Measurements from ENCODE around the gene REG4. TPM values are rescaled to one million over a fixed set of nuclear protein-coding genes. Genes with fewer than 3 reads are reported as not detected.
"Not testable (repeated sequence)": the region's sequence is repeated elsewhere in the genome, so short reads cannot be mapped to it uniquely, and the experiment has no call there.

Gene REG4
- total RNA-seq, 2 donors from 2014 or later, result not detected

DNA sequence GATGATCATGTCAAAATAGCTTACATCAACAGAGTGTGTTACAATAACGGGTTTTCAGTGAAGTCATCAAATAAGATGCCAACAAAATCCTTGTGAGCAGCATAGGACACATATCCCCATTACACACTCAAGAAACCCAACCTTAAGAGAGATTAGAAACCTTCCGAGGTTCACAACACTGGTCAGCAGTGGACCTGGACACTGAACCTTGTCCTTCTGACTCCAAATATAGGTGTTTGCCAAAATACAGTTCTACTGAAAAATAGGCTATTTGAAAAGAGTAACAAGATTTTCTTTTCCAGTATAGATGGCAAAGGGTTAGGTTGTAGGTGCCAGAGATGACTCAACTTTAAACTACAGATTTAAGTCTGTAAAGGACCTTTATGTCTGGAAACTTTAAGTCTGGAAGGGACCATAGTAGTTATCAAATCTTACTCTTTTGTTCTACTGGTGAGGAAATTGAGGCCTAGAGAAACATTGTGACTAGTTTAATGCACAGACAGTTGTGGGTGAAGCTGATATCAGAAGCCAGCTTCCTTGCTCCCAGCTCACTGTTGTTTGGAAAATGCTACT, 811 bp upstream of the REG4 start:
- intact Hi-C loops (cut with DNase I), result no loop called here
- no peak for DNase-seq (ENCODE audit: low spot score)

DNA sequence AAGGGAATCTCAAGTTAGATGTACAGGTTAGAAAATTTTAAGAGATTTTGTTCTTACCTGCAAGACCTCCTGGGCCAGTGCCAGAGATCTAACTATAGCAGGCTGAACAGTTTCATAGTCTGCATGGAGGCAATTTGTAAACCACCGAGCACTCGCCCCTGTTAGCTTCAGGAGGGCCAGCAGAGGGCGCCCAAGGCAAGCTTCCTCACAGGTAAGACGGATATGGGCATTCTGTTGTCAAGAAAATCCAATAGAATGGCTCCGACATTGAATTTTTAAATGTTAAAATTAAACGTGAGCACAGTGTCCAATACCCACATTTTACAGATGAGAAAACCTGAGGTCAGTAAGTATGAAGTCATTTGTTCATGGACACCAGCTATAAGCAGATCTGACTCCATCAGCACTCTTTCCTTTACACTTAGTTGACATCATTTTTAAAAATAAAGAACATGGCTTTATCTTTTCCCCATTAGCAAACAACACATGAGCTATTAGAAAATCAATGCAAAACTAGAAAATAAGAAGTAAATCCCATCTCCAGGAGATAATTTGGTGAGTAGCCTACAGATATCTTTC, 2.2 kb downstream of the REG4 start:
- intact Hi-C loops (cut with DNase I), result no loop called here
- peak; percentile 87 for DNase-seq (ENCODE audit: low spot score)

DNA sequence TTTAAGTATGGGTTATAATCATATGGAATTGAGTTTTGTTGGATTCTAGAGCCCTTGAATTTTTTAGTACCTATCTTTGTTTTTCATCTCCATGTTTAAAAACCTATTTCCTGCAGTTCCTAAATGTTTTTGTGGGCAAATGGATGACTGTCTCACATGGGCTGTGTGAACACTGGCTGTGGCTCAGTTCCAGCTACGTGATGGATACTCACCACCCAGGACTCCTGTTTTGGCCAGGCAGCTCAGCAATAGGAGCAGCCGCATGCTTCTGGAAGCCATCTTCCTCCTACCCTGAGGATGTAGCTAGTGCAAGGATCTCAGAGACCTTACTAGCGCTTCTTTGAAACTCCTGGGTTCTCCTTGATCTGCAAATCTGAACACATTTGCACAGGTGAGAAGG, 2.8 kb downstream of the REG4 start:
- intact Hi-C loops (cut with DNase I), result no loop called here
- no peak for DNase-seq (ENCODE audit: low spot score)

DNA sequence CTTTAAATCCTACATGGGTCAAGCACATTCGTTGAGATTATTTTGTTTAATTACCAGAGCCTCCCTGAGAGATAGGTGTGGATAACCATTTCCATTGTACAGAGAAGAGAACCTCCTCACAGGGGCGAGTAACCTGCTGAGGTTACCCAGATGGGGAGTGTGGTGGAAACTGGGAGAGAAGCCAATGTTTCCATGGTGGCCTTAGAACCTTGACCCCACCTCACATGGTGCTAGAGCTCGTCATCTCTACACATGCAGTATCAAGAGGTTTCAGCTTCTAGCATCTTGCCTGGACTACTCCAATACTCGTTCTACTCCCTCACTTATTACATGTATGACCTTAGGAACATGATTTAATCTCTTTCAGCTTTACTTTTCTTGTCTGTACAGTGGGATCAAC, 4.8 kb downstream of the REG4 start:
- intact Hi-C loops (cut with DNase I), result no loop called here
- DNase-seq (ENCODE audit: low spot score), result no peak

DNA sequence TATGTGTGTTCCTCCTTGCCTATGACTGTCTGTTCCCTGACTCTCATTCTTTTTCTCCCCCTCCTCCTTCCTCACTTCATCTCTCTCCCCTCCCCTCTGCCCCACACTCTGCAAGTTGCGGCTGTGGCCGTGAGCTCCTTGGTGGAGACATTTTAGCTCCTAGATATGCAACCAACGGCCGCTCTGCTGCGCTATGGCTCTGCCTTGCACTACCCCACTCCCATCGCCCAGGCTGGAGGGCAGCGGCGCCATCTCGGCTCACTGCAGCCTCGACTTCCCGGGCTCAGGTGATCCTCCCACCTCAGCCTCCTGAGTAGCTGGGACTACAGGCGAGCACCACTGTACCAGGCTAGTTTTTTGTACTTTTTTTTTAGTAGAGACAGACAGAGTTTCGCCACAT, 5.5 kb downstream of the REG4 start:
- intact Hi-C loops (cut with DNase I), result no loop called here
- DNase-seq (ENCODE audit: low spot score), result no peak

DNA sequence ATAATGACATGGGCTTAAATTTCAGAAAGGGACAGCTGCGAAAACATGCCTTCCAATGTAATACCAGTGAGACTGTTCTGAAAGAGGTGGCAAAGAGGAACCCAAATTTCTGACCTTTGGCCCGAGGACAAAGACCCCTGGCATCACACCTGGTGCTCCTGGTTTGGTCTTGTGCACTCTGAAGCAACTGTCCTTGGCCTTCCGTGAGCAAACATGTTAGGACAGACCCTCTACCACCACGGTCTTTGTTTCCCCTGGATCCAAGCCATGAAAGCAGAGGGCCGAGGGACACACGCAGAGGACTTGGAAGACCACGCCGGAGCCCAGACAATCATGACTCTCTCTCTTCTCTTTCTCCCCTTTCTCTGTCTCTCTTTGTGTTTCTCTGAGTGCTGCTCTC, 6.0 kb downstream of the REG4 start:
- intact Hi-C loops (cut with DNase I), result no loop called here
- no peak for DNase-seq (ENCODE audit: low spot score)

DNA sequence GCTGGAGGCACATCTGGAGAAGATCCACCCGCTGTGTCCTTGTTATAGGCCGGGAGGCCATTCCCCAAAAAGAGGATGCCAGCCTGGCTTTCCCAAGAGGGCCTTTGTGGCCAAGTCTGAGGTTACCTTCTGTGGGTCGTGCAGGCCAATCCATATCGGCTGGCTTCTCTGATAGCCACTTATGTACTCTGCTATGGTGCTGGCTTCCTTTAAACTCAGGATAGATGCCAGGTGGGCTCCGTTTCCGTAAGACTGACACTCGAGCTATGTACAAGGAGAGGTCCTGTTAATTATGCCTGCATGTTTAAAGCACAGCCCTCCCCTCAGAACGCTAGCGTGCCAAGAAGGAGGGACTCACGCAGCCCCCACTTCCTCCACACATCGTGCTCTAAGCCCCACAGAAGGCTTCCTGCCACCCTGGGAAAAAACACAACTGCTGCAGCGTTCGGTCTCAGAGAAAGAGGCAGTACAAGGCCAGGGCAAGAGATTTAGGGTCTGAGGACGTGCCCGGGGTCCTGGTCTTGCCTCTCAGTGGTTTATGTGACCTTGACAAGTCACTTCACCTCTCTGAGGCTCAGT, 11.6 kb downstream of the REG4 start:
- intact Hi-C loops (cut with DNase I), result no loop called here
- DNase-seq (ENCODE audit: low spot score), result no peak

DNA sequence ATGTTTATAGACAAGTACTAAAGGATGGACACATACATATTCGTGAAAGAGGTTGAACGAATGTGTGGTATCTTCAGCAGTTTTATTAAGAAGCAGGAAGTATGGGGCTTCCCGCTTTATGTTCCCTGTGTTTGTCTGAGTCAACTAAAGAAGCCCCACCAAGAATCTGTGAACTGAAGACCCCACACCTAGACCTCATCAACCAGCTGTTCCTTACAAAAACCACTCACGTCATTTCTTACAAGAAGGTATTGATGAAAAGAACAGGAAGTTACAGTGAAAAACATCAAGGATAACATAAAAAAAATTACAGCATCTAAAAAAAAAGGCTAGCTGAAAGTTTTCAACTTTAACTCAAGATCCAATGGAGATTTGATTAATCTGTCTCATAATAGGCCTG, 12.3 kb downstream of the REG4 start:
- intact Hi-C loops (cut with DNase I), result no loop called here
- DNase-seq (ENCODE audit: low spot score), result no peak

DNA sequence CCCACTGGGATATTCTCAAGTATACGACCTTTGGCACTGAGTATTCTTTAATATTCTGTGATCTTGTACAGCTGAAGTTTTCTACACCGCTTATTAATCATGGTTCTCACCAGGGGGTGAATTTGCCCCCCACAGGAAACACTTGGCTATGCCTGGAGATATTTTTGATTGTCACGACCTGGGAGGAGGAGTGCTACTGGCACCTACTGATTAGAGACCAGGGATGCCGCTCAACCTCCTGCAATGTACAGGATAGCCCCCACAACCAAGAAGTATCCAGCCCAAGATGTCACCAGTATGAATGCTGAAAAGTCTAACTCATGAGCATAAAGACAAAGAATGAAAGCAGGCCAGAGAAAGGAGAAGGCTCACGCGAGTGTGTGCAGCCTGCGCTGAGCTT, 13.7 kb downstream of the REG4 start:
- intact Hi-C loops (cut with DNase I), result no loop called here
- DNase-seq (ENCODE audit: low spot score), result no peak

DNA sequence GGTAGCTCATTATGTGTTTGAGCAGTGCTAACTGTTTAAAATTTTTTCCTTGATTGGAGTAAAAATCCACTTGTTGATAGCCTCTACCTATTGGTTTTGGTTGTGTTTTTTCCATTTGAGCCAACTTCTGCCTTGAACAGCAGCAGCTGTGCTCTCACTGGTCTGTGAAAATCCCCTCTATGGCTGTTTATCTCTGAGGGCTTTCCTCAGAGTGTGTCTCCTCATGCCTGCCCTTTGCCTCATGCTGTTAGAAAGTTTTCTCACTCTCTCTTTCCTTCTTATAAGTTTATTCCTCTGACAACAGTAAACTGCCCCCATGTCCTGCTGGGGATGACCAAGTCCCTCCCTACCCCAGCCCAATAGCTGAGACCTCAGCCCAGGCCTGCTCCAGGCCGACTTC, 14.1 kb downstream of the REG4 start:
- intact Hi-C loops (cut with DNase I), result no loop called here
- DNase-seq (ENCODE audit: low spot score), result no peak

DNA sequence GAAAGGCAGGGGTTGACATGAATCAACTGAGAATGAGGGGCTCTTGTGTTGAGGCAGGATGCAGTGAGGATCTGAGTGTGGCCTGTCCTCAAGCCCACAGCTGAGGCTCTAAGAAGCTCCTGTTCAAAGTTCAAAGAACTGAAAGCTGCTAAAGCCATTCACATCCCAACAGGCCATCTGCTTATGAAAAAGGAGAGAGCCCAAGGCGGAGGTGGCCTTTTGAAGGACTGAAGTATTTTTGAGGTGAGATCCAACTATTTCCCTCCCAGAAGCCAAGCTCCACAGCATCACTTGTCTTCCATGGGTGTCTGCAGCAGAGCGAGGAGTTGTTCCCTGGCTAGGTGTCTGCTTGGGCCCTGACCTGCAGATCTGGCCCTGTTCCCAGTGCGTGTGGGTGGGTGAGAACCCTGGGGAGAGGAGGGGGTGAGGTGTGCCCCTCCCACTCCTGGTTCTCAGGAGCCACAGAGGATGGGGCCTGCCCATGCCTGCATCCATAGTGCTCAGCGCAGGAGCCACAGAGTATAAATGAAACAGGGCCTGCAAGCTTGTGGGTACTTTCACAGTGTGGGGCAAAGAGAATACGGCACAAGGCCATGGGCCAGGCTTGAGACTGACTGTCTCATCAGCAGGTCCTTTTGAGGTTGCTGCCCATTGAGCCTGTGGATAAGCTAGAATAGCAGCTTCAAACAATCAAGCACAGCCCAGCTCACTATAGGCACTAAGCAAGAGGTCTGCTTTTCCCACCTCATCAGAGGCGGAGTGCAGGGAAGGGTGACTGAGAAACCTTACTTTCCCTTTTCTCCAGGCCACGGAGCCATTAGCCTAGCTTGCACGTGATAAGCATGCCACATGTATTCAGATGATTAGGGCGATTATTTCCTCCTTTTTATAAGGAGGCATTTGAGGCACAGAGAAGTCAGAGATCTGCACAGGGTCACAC, 15.7 kb downstream of the REG4 start:
- DNase-seq (ENCODE audit: low spot score), result no peak
- intact Hi-C loops (cut with DNase I), result no loop called here

DNA sequence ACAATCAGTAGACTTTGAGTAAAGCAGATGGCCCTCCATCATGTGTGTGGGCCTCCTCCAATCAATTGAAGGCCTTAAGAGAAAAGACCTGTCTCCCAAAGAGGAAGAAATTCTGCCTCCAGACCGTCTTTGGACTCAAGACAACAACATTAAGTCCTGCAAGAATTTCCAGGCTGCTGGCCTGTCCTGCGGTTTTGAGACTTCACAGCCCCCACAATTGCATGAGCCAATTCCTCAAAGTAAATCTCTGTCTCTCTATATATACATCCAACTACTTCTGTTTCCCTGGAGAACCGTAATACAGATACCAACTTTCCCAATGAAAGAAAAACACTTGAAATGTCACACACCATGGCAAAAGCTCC, 16.4 kb downstream of the REG4 start:
- intact Hi-C loops (cut with DNase I), result no loop called here
- DNase-seq (ENCODE audit: low spot score), result no peak

DNA sequence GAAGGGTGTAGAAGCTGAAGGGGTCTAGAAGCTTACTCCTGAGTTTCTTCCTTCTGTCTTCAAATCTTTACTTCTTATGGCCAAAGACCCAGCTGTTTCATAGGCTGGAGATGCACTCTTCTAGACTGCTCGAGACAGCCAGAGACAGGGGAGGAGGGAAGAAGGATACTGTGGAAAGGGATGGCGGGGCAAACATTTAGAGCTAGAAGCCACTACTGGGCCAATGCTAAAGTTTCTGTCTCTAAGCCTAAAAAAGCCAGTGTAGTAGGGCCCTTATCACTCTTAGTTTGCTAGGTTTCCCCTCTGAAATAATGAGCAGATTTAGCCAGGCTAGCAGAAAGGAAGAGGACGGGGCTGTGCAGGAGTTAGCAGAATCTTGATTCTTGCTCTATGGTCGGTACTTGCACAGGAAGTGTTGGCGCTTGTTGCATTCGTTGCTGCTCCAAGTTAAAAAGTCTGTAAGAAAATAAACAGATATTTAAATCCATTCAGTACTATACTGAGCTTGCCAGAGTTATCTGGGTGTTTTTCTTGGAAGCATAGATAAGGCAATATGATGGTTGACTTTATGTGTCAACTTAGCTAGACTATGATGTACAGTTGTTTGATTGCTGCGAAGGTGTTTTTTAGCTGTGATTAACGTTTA, 16.9 kb downstream of the REG4 start:
- intact Hi-C loops (cut with DNase I), result no loop called here
- DNase-seq (ENCODE audit: low spot score), result no peak

DNA sequence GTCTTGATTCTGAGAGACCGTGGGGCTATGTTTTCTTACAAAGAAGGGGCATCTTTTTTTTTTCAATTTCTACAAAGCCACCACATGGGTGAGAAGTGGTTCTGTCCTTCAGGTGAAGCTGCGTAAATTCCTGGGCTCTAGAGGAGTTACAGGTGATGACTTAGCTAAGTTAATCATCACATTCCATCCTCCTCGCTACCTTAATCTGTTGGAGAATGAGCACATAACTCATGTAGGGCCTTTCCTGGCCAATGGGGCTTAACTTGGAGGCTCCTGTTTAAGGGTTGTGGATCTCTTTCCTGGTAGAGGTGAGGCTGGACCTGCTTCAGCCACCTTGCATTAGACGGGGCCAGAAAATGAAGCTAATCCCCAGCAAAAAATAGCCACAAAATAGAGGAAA, 19.9 kb downstream of the REG4 start:
- no peak for DNase-seq (ENCODE audit: low spot score)
- intact Hi-C loops (cut with DNase I), result no loop called here

DNA sequence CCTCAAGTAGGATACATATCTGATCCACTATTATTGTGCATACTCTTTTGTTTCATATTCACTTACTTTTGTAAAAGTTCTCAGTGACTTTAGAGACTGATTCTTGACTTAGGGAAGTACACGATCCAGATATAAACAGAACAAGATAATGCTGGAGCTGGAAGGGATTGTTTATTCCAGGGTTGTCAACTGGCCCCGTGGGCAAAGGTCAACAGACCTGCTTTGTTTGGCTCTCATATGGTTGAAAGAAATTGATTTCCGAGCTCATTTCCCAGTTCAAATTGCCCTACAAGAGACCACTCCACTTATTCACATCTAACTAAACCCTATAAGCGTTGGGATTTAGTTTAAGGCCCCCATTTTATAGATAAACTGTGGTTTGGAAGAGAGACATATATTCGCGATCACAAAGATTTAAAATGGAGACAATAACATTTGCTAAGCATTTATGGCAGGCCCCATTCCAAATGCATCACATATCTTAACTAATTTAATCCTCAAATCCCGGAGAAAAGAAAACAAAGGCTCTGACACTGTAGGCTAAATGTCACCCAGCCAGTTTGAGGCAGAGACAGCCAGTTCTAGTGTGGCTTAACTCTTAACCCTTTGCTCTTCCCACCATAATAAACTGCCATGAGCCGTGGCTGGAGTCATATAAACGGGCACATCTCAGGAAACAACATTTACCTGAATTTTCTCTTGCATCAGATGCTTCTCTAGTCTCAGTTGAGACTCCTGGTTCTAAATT, 20.6 kb downstream of the REG4 start:
- DNase-seq (ENCODE audit: low spot score), result no peak
- intact Hi-C loops (cut with DNase I), result no loop called here

DNA sequence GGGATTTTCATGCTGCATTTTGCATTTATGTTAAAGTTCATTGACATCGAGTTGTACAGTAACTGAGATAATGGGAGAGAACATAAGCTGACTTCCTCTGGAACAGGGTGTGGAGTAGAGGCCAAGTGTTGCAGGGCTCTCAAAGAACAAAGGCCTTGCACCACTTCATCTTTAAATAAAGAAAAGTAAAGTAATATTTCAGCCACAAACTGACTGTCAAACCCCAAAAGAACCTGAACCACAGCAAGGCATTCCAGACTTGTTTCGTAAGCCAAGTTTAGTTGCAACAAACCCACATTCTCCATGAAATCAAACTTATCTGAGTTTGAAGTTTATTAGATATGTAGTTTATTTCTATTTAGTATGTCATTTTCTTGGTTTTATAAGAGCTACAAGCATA, 23.5 kb downstream of the REG4 start:
- no peak for DNase-seq (ENCODE audit: low spot score)
- intact Hi-C loops (cut with DNase I), result no loop called here

DNA sequence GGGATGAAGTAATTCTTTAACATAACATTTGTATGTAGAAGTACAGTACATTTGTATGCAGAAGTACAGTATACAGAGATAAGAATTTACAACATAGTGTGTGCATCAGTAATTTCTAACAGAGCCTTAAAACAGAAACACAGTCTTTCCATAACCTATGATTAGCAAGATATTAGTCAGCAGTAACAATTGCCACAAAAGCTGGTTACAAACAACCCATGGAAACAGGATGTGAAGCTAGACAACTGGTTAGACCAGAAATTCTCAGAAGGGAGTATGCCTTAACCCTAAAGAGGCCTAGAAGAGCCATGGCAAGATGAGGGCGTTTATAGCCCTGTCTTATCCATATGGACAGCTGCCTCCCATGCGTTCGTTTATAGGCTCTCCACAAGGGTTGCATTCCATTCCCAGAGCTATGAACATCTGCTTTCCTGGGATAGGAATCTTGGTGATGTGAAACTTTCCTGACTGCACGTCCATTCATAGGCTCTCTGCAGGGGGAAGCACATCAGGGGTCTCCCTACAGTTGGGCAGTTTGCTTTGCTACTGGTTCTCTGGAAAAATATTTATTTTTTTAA, 24.7 kb downstream of the REG4 start:
- intact Hi-C loops (cut with DNase I); DNase-seq (ENCODE audit: low spot score): not testable (repeated sequence)

DNA sequence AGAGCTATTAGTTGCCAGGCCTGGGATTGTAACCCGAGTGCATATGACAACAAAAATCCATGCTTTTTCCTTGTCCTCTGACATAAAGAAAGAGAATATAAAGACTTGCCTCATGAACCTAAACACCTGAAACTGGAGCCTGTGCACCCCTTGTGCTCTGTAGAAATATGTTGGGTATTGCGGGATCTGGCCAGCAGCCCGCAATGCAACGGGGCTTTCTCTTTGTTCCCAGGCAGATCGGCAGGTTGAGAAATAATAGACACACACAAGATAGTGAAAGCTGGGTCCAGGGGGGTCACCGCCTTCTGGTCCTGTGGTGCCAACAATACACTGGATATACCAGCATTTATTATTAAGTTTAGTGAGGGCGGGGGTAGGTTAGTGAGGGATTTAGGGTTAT, 25.2 kb downstream of the REG4 start:
- intact Hi-C loops (cut with DNase I); DNase-seq (ENCODE audit: low spot score): not testable (repeated sequence)

DNA sequence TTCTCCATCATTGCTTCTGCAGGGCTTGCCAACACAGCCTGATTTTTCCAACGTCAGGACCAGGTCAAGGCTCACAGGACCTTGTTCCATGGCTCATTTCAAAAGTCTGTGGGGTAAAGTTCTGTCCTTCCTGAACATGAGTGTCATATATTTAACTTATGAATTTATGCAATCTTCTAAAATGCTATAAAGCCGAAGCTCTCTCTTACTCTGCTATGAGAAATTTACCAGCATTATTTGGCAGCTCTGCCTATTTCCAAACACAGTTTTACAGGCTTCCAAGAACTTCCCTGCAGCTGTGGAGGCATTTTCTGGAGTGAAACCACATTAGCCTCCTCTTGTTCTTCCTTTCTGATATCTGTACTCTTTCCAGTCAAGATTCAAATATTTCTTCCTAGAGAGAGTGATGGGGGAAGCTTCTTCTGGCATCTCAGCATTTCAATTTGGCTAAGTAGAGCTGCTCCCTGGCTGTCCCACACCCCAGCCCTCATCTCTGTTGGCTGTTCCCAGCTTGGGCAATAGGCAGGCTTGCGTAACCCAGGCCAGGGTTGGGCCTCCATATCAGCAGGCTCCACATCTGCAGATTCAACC, 27.0 kb downstream of the REG4 start:
- intact Hi-C loops (cut with DNase I), result no loop called here
- DNase-seq (ENCODE audit: low spot score), result peak; percentile 94
